H1 (cell line): ENCODE measurements around the gene ACTN2. TPM values are rescaled to one million over a fixed set of nuclear protein-coding genes. Genes with fewer than 3 reads are reported as not detected.

Source experiments
- PHF8 ChIP-seq: fragments of 200-600 bp; sonication (generic); conservative IDR thresholded peaks from 2 replicates; pipeline ENCODE4 v1.7.1; 2012; ENCODE audit warnings: low read depth, mild to moderate bottlenecking, inconsistent platforms, low read length, moderate library complexity
- SAP30 ChIP-seq: fragments of 300-600 bp; sonication (generic); IDR thresholded peaks from 2 replicates; pipeline ENCODE4 v1.7.1; 2012; ENCODE audit warnings: low read length, moderate library complexity, mild to moderate bottlenecking, inconsistent platforms; ENCODE audit not compliant: insufficient read depth, insufficient replicate concordance
- ZNF274 ChIP-seq: IDR thresholded peaks from 2 replicates; pipeline ENCODE4 v1.7.0; 2012; ENCODE audit warnings: low read length, borderline replicate concordance; ENCODE audit errors: extremely low read depth
- polyA plus RNA-seq, 7 experiments: library from polyadenylated mRNA; depleted of rRNA in 3 of 7; stranded (reverse) in 5 of 7; unstranded in 2 of 7; fragments of >200 nt in 5 of 7; fragments of 200-250 nt in 2 of 7; gene quantifications; 1 replicate in 5 of 7; 2 replicates in 1 of 7; 4 replicates in 1 of 7; pipeline versions ENCODE4 v1.2.1 to v1.2.3, GENCODE V29; 2011 to 2013; ENCODE audit warnings: missing spikeins in 2 of 7, mixed read lengths in 2 of 7
- total RNA-seq: library from RNA; stranded (reverse); fragmentation: NEBNext Ultra II Directional; extraction: Animal tissue kit (Norgen Biotek cat#: 25700); gene quantifications from 2 replicates; pipeline ENCODE4 v1.2.1, GENCODE V29; 2021

ACTN2 gene
- total and polyA plus RNA-seq, 2 of the 8 experiments (the other 6 are each of a cell fraction or from before 2014, with no cell fraction given) = 1.9 to 4.1 TPM

- TF ChIP-seq SAP30 = no peak
- no peak for TF ChIP-seq ZNF274
- no peak for TF ChIP-seq PHF8
These were observed 65.6 kb downstream of the ACTN2 start (continued) for GRCh38 chr1:236751935-236752334.
